HuH-7 (cell line): Measurements from ENCODE around the gene EID2.

Experiments used
- DNase-seq: peaks from one replicate; pipeline ENCODE4 v3.0.0; 2011; ENCODE audit warnings: low spot score

EID2 gene, protein sequence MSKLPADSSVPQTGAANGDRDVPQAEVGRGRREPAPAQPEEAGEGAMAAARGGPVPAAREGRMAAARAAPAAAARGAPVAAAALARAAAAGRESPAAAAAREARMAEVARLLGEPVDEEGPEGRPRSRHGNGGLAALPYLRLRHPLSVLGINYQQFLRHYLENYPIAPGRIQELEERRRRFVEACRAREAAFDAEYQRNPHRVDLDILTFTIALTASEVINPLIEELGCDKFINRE

GRCh38 chr19:39539518-39540332, at the start of gene EID2:
EID2 (minus strand) TSS chr19:39540161; CDS start chr19:39540079, 82 bp downstream.
- peak; percentile 99 for DNase-seq

DNA sequence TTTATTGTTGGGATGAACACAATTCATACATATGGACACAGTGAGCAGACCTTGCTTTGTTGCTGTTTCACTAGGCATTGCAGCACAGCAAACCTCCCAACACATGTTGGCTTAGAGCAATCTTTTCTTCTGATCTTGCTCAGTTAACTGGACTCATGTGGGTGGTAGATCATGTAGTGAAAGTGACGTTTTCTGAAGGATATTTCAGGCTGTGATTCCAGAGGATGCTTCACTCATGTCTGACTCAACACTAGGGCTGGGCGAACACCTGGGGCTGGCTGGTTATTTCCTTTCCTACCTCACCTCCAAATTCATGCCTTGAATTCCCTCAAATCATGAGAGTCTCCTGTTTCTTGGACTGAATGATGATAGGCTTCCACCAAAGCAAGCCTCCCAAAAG, 48.1 kb upstream of the EID2 start:
- no peak for DNase-seq

DNA sequence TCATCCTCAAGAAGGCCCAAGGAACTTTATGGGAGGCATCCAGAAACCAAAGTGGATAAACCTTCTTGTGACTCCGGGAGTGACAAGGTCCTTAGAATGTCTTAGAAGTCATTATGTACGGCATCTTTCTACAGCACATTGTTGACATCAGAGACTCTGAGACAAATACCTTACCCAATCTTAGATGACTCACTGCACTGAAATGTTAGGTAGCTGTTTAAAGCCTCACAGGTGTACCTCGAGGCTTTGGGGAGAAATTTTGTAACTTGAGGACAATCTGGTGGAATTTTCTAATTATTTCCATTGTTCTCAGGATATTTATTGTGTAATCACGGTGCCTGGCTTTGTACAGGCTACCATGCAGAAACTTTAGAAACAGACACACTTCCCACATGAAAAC, 47.5 kb upstream of the EID2 start:
- no peak for DNase-seq

DNA sequence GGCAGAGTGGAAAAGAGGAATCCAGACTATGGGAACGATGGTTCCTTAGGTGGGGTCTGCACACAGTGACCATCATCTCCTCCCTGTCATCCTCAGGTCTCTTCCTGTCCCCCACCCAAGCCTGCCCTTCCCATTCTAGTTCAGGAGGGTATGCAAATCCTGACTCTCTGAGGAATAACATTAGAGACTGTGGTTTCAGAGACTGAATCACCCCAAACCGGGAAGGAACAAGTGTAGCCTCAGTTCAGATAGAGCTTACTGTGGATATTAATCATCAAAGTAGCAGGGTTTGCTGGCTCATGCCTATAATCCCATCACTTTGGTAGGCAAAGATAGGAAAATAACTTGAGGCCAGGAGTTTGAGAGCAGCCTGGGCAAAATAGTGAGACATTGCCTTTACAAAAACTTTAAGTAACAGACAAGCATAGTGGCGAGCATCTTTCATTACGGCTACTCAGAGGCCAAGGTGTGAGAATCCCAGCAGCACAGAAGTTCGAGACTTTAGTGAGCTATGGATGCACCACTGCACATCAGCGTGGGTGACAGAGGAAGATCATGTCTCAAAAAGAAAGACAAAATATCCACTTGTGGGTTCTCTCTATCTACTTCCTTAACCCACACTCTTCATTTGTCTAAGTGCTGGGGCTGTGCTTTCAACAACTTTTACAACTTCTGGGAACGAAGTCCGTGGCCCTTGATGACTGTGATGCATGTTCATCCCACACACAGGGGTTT, 43.1 kb upstream of the EID2 start:
- no peak for DNase-seq

DNA sequence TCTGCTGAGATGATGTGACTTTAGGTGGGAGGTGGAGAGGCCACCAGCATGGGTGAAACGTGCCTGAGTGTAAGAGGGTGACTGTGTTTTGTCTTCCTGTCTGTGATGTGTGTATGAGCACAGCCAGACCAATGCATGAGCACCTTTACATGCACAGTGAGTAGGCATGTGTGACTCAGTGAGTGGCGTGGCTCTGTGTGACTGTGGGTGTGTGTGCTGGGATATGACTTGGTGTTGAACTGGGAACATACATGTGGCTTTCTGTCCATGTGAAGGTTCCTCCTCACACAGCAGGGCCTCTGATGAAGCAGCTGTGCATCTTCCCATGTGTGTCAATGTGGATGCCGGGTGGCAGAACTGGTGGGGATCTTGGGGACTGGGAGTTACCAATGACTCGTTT, 42.5 kb upstream of the EID2 start:
- DNase-seq, result no peak

GRCh38 chr19:39568604-39569003, 28.6 kb upstream of the EID2 start:
- DNase-seq, result no peak

DNA sequence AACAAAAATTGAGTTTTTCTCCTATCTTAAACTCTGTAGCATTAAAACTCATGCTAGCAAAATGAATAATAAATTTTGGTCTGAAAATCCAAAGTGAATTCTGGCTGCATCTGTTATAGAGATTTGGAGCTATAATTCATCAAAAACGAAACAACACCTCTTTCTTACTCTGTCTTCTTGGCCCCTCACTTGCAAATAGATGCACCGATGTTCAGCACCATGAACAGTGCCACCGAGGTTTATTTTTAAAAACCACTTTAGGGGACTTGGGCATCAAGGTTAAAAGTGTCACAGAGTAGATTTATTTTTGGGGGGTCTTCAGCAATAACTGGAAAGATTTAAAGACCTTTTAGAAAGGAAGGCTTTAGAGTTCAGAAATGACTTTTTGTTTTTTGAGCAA, 26.1 kb upstream of the EID2 start:
- no peak for DNase-seq

- DNase-seq, result no peak
Observed at GRCh38 chr19:39563408-39563807, 23.4 kb upstream of the EID2 start.

DNA sequence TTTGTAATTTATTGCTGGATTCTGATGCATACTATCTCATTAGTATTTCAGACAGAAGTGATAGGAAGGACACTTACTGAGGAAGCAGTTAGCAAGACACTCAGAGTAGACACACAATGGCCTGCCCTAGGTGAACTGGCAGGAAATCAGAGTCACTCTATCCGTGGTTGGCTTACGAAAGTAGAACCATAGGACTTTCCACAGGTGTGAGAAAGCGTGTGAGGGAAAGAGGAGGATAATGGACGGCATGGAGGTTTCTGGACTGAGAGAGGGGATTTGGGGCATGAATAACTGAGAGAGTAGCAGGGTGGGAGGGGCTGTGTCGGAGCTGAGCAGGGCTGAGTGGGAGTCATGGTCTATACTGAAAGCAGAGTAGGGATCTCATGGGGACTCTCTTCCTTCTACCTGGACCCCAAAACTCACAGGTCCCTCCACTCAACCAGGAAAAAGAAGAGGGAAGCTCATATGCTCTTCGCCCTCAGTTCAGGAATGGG, 18.7 kb upstream of the EID2 start:
- no peak for DNase-seq

DNA sequence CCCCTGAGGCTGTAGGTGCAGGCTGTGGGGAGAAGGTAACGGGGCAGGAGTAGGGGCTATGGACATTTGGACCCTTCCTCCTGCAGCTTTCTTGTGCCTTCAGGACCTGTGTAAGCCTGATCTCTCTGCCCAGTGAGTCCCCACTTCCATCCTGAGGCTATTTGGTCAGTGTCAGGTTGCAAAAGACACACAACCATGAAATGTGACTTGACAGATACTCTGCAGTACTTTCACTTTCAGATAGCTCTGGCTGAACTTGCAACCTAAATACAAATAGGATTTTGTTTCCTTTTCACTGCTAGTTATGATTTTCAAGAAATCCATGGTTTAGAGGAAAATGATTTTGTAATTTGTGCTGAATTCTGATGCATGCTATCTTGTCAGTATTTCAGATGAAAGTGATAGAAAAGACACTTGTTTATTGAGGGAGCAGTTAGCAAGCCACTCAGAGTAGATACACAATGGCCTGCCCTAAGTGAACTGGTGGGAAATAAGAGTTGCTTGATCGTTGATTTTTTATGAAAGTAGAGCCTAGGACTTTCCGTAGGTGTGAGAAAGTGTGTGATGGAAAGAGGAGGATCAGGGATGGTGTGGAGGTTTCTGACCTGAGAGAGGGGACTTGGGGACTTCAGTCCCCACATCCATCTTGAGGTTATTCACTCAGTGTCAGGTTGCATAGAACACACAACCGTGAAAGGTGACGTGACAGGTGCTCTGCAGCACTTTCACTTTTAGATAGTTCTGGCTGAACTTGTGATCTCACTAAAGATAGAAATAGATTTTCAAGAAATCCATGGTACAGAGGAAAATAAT, 18.1 kb upstream of the EID2 start:
- DNase-seq, result peak; percentile 44

DNA sequence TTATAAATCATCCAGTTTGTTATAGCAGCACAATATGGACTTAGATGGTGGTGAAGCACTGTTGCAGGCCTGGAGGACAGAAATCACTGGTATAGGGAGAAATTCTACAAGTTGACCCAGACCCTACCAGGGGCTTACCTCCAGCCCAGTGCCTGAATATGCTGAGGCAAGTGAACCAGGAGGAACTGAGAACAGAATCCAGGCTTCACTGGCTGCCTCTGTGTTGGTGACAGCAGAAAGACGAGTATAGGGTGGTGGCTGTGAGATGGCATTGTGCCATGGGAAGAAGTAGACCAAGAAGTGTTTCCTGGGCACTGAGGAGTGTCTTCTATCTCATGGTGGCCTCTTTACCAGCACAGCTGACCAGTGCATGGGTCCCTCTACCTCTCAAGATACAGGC, 15.9 kb upstream of the EID2 start:
- no peak for DNase-seq

GRCh38 chr19:39554701-39555311, 14.8 kb upstream of the EID2 start:
- no peak for DNase-seq

- DNase-seq, result no peak
Observed at GRCh38 chr19:39553082-39553652, 13.2 kb upstream of the EID2 start.

DNA sequence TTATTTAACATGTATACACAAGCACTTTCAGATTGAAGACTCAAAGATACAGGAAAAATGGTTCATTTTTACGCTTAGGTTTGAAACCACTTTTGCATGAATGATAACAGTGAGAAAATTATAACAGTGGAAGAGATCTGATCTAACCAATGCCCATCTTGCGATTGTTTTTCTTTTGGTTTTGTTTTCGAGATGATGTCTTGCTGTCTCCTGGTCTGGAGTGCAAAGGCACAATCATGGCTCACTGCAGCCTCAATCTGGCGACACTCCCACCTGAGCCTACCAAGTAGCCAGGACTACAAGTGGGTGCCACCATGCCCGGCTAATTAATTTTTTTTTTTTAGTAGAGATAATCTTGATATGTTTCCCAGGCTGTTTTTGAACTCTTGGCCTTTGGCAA, 10.2 kb upstream of the EID2 start:
- DNase-seq, result no peak

DNA sequence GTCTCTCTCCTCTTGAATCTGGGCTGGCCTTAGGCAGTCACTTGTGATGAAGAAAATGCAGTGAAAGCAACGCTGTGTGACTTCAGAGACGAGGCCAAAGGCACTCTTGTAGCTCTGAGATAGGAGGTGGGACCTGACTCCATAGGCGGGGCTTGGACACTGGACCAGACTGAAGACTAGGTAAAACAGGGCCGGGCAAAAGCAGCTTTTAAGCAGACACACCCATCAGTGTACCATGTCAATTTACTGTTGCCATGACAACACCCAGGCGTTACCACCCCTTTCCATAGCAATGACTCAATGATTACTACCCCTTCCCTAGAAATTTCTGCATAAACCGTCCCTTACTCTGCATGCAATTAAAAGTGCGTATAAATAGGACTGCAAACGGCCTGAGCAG, 6.6 kb upstream of the EID2 start:
- DNase-seq, result no peak

DNA sequence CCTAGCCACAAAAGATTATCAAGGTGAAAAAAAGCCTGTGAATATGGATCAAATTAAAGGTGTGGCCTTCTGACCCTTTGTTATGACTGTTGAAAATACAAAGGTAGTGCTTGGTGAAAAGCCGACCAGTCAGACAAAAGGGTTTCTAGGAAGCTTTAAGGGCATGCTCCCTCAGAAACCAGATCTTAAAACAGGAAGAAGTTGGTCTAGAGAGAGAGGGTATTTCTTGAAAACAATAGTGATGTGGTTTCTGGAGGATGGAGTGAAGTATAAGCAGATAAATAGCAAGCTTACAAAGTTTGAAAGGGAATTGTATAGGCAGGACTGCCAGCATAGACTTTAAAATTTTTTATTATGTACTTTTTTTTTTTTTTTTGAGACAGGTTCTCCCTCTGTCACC, 5.0 kb upstream of the EID2 start:
- DNase-seq, result no peak

GRCh38 chr19:39544226-39544903, 4.4 kb upstream of the EID2 start:
- DNase-seq, result no peak

DNA sequence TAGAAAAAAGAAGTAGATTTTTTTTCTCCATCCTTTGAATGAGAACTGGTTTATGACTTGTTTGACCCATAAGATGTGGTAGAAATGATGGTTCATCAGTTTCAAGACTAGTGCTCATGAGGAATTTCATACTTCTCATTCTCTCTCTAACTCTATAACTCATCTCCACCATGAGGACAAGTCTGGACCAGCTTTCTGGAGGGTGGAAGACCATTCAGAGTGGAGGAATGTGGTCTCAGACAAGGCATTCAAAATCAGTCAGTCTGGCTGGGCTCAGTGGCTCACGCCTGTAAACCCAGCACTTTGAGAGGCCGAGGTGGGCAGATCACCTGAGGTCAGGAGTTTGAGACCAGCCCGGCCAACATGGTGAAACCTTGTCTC, 3.5 kb upstream of the EID2 start:
- no peak for DNase-seq

GRCh38 chr19:39542206-39542605, 2.2 kb upstream of the EID2 start:
- no peak for DNase-seq

DNA sequence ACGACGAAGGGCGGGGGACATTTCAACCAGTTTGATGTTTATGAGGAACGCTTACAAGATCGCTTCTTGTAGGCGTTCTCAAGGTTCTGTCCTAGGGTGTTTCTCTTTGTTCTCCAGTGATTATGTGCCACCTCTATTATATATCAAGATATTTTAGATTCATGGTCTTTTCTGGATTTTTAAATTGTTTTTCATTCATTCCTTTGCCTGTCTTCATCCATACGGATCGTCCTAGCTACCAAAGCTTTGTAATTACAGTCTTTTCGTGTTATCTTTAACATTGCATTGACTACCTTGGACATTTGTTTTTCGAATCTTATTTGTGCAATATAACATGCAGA, 342 bp upstream of the EID2 start:
- DNase-seq, result no peak

DNA sequence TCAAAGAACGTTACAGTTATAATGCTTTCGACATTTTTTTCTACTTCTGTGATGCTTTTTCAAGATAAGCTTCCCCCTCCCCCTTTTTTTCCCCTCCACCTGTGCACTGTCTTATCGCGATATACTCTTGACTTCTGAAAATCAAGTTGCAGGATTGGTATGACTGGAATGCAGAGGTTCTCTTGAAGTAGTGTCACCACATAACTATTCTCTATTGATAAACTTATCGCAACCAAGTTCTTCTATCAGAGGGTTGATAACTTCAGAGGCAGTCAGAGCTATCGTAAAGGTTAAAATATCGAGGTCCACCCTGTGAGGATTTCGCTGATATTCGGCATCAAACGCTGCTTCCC, 820 bp downstream of the EID2 start:
- DNase-seq, result peak; percentile 67
